MM.1S (cell line): Measurements from ENCODE around the gene UST.

Source experiments
- DNase-seq: peaks from one replicate; pipeline ENCODE4 v3.0.0-alpha.2; 2015
- H2AFZ ChIP-seq: fragments of 300-600 bp; sonication (generic); 2 replicates; pipeline ENCODE4 v1.6.0; 2016; ENCODE audit warnings: antibody characterized with exemption, low read length
- H3F3A ChIP-seq: fragments of 300-600 bp; sonication (generic); 2 replicates; pipeline ENCODE4 v1.6.1; 2016; ENCODE audit warnings: mild to moderate bottlenecking, antibody characterized with exemption, low read length, moderate library complexity, mixed read lengths; ENCODE audit not compliant: insufficient read depth
- H3K27ac ChIP-seq: fragments of 300-600 bp; sonication (generic); 2 replicates; pipeline ENCODE4 v1.5.1; 2016; ENCODE audit warnings: mild to moderate bottlenecking, low read length
- H3K27me3 ChIP-seq: fragments of 300-600 bp; sonication (generic); replicated peaks from 2 replicates; pipeline ENCODE4 v1.6.0; 2016; ENCODE audit warnings: low read length; ENCODE audit not compliant: insufficient read depth
- H3K36me3 ChIP-seq: fragments of 300-600 bp; sonication (generic); replicated peaks from 2 replicates; pipeline ENCODE4 v1.6.1; 2016; ENCODE audit warnings: mild to moderate bottlenecking, low read length, mixed read lengths; ENCODE audit not compliant: insufficient read depth
- H3K4me1 ChIP-seq: fragments of 300-600 bp; sonication (generic); 2 replicates; pipeline ENCODE4 v1.6.1; 2016; ENCODE audit warnings: low read length, mixed read lengths
- H3K4me2 ChIP-seq: fragments of 300-600 bp; sonication (generic); 2 replicates; pipeline ENCODE4 v1.6.0; 2016; ENCODE audit warnings: low read depth, low read length
- H3K4me3 ChIP-seq: fragments of 300-600 bp; sonication (generic); 2 replicates; pipeline ENCODE4 v1.5.1; 2016; ENCODE audit warnings: low read length, mixed read lengths
- H3K79me2 ChIP-seq: fragments of 300-600 bp; sonication (generic); 2 replicates; pipeline ENCODE4 v1.6.1; 2016; ENCODE audit warnings: mixed run types, low read length, mixed read lengths
- H3K9ac ChIP-seq: fragments of 300-600 bp; sonication (generic); 2 replicates; pipeline ENCODE4 v1.6.1; 2016; ENCODE audit warnings: low read length, mixed read lengths
- H3K9me2 ChIP-seq: fragments of 300-600 bp; sonication (generic); replicated peaks from 2 replicates; pipeline ENCODE4 v1.6.1; 2016; ENCODE audit warnings: mild to moderate bottlenecking, low read length, mixed read lengths; ENCODE audit not compliant: insufficient read depth
- H3K9me3 ChIP-seq: fragments of 300-600 bp; sonication (generic); replicated peaks from 2 replicates; pipeline ENCODE4 v1.6.1; 2016; ENCODE audit warnings: mild to moderate bottlenecking, low read length, mixed read lengths; ENCODE audit not compliant: insufficient read depth
- H4K20me1 ChIP-seq: fragments of 300-600 bp; sonication (generic); 2 replicates; pipeline ENCODE4 v1.6.1; 2016; ENCODE audit warnings: mild to moderate bottlenecking, low read length, moderate library complexity, mixed read lengths; ENCODE audit not compliant: insufficient read depth
- EZH2 ChIP-seq: fragments of 300-600 bp; sonication (generic); optimal IDR thresholded peaks from 2 replicates; pipeline ENCODE3; 2017; ENCODE audit warnings: low read depth, mild to moderate bottlenecking, antibody characterized with exemption, low read length, mixed read lengths
- EZH2phosphoT487 ChIP-seq: fragments of 300-600 bp; sonication (generic); IDR thresholded peaks from 2 replicates; pipeline ENCODE4 v1.6.1; 2018; ENCODE audit warnings: antibody characterized with exemption, low read length
- TF ChIP-seq, protein P1 (sequence below): fragments of 300-600 bp; sonication (generic); IDR thresholded peaks from 2 replicates; pipeline ENCODE4 v1.5.1; 2016; ENCODE audit warnings: antibody characterized with exemption, low read length, mixed read lengths

Gene UST

DNA sequence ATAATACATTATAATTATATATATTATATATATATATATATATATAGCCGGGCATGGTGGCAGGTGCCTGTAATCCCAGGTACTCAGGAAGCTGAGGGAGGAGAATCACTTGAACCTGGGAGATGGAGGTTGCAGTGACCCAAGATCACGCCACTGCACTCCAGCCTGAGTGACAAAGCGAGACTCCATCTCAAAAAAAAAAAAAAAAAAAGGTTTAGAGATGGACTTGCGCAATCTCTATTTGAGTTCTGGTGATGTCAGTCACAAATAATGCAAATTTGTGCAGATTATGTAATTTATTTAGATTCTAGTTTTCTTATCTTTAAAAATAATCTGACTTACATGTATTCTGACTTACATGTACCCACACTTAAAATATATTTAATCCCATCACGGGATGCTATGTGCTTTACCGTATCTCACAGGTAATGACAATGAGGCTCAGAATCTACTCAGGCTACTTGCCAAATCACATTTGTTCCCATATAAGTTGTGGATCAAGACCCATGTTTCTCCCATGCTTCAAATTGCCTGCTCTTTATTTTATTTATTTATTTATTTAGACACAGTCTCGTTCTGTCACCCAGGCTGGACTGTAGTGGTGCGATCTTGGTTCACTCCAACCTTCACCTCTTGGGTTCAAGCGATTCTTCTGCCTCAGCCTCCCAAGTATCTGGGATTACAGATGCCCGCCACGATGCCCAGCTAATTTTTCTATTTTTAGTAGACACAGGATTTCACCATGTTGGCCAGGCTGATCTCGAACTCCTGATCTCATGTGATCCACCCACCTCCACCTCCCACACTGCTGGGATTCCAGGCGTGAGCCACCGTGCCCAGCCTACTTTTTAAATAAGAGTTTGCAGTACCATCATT is 7.6 kb upstream of the UST start:
- no peak overlapping the region for H2AFZ ChIP-seq
- H3K27ac ChIP-seq = no peak overlapping the region
- H3K9ac ChIP-seq = no peak overlapping the region
- DNase-seq = no peak
- H3K27me3 ChIP-seq = no peaks in the 10 kb centered on the region
- no peaks in the 10 kb centered on the region for H3K9me3 ChIP-seq
- no peaks in the 10 kb centered on the region for H3K4me1 ChIP-seq
- no peaks in the 10 kb centered on the region for H4K20me1 ChIP-seq
- H3K4me2 ChIP-seq = no peak overlapping the region
- H3F3A ChIP-seq = no peaks in the 10 kb centered on the region
- no peaks in the 10 kb centered on the region for H3K79me2 ChIP-seq
- H3K36me3 ChIP-seq = no peaks in the 10 kb centered on the region
- H3K4me3 ChIP-seq = no peak overlapping the region
- H3K9me2 ChIP-seq = no peaks in the 10 kb centered on the region
- no peak for TF ChIP-seq EZH2
- TF ChIP-seq, protein P1, sequence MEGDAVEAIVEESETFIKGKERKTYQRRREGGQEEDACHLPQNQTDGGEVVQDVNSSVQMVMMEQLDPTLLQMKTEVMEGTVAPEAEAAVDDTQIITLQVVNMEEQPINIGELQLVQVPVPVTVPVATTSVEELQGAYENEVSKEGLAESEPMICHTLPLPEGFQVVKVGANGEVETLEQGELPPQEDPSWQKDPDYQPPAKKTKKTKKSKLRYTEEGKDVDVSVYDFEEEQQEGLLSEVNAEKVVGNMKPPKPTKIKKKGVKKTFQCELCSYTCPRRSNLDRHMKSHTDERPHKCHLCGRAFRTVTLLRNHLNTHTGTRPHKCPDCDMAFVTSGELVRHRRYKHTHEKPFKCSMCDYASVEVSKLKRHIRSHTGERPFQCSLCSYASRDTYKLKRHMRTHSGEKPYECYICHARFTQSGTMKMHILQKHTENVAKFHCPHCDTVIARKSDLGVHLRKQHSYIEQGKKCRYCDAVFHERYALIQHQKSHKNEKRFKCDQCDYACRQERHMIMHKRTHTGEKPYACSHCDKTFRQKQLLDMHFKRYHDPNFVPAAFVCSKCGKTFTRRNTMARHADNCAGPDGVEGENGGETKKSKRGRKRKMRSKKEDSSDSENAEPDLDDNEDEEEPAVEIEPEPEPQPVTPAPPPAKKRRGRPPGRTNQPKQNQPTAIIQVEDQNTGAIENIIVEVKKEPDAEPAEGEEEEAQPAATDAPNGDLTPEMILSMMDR = no peak
- TF ChIP-seq EZH2phosphoT487 = no peak

DNA sequence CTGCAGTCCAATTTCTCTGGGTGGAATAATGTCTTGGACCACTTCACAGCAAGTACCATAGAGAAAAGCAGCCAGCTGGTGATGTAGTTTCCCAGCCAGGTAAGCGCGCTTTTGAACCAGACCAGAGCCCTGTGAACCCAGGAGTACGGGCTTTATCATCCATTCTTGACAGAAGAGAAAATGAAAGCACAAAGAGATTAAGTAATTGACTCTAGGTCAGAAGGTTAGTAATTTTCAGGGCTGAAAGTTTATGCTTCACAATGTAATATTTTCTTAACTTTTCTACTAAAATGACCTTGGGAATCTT is 7.1 kb upstream of the UST start:
- Histone ChIP-seq H2AFZ (no peak overlapping the region), H3K9me3 (no peaks in the 10 kb centered on the region), H3K4me3 (no peak overlapping the region), H3K9ac (no peak overlapping the region), H4K20me1 (no peaks in the 10 kb centered on the region), H3K4me2 (no peak overlapping the region), H3K9me2 (no peaks in the 10 kb centered on the region), H3F3A (no peaks in the 10 kb centered on the region), H3K36me3 (no peaks in the 10 kb centered on the region), H3K4me1 (no peaks in the 10 kb centered on the region), H3K27ac (no peak overlapping the region), H3K27me3 (no peaks in the 10 kb centered on the region), H3K79me2 (no peaks in the 10 kb centered on the region)
- no peak for DNase-seq
- TF ChIP-seq EZH2phosphoT487 = no peak
- TF ChIP-seq, protein P1 = no peak
- TF ChIP-seq EZH2 = no peak

DNA sequence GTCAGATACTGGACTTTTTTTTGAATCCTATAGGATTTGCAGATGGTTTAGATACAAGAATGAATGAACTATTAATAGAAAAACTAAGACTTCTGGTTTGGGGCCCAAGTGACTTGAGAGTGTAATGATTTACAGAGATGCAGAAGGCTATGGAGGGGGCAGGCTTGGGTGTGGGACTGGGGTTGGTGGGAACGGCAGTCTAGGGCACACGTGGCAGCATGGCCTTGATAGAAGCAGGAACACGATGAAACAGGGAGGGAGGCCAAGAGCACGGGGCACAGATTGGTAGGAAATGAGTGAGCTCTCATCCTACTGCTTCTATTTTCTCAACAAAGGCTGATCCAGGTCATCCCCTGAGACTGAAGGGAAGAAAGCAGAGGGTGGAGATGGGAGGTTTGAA is 3.4 kb upstream of the UST start:
- no peaks in the 10 kb centered on the region for H3K79me2 ChIP-seq
- H3K4me3 ChIP-seq = no peak overlapping the region
- no peaks in the 10 kb centered on the region for H4K20me1 ChIP-seq
- no peak for DNase-seq
- H3K4me2 ChIP-seq = no peak overlapping the region
- no peak overlapping the region for H3K27ac ChIP-seq
- no peaks in the 10 kb centered on the region for H3K9me3 ChIP-seq
- no peaks in the 10 kb centered on the region for H3K4me1 ChIP-seq
- no peaks in the 10 kb centered on the region for H3K9me2 ChIP-seq
- no peak overlapping the region for H2AFZ ChIP-seq
- no peaks in the 10 kb centered on the region for H3K27me3 ChIP-seq
- H3F3A ChIP-seq = no peaks in the 10 kb centered on the region
- TF ChIP-seq, protein P1 = no peak
- no peak for TF ChIP-seq EZH2phosphoT487
- no peak for TF ChIP-seq EZH2
- no peak overlapping the region for H3K9ac ChIP-seq
- no peaks in the 10 kb centered on the region for H3K36me3 ChIP-seq
